Activated CD8-positive, alpha-beta T cell treated with anti-CD3 and anti-CD28 coated beads, Interleukin-2, amount 10 ng/mL, durations not matched to agents 7 days and 5 days (primary cell): ENCODE measurements around the gene CELA3A. TPM values are rescaled to one million over a fixed set of nuclear protein-coding genes. Genes with fewer than 3 reads are reported as not detected.

Experiments used
- ATAC-seq: fragments of 150-1000 bp; cut with Tn5 transposase; one replicate; pipeline ENCODE4 v1.10.0; 2021; ENCODE audit warnings: moderate library complexity
- CTCF ChIA-PET: fragments of 350-600 bp; sonication (Branson Sonifier 250); formaldehyde crosslinking; loops from one replicate; lab custom pipeline; 2021; ENCODE audit warnings: antibody characterized with exemption; lab: Charles Lee
- POLR2A ChIA-PET: fragments of 350-600 bp; sonication (Branson Sonifier 250); formaldehyde crosslinking; loops from one replicate; lab custom pipeline; 2021; ENCODE audit warnings: antibody characterized with exemption; lab: Charles Lee
- DNase-seq: peaks from one replicate; pipeline ENCODE4 v3.0.0-alpha.2; 2020
- H3K27ac Mint-ChIP-seq: one replicate; pipeline ENCODE4 v1.8.0; 2021; ENCODE audit warnings: mild to moderate bottlenecking, mixed read lengths
- H3K27me3 Mint-ChIP-seq: one replicate; pipeline ENCODE4 v1.8.0; 2021; ENCODE audit warnings: low read depth, mixed read lengths
- H3K36me3 Mint-ChIP-seq: one replicate; pipeline ENCODE4 v1.8.0; 2021; ENCODE audit warnings: low read depth, mixed read lengths
- H3K4me1 Mint-ChIP-seq: one replicate; pipeline ENCODE4 v1.8.0; 2021; ENCODE audit warnings: low read depth, mixed read lengths
- H3K4me3 Mint-ChIP-seq: one replicate; pipeline ENCODE4 v1.8.0; 2021; ENCODE audit warnings: mild to moderate bottlenecking, mixed read lengths
- H3K9me3 Mint-ChIP-seq: one replicate; pipeline ENCODE4 v1.8.0; 2022; ENCODE audit warnings: mixed read lengths; ENCODE audit not compliant: insufficient read depth
- total RNA-seq, 2 experiments: library from RNA; stranded (reverse); gene quantifications; one replicate each; pipeline ENCODE4 v1.2.3, GENCODE V29; 2021

The CELA3A gene
- total RNA-seq, 2 experiments from 2014 or later: not detected

DNA sequence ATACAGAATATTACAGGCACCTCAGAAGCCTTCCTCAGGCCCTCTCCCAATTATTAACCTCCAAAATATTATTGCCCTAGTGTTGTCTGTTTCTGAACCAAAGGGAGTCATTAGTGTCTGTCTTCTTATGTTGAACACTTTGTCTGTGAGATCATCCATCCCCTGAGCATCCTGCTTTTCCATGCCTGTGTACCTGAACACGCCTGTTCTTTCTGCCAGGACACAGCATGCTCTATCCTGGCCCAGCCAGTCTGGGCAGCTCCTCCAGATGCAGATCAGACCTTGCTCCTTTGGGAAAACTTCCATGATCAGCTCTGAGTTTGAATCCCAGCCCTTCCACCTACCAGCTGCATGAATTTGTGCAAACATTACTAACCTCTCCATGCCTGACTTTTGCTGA, 40.0 kb downstream of the CELA3A start:
- H3K9me3 Mint-ChIP-seq: no peaks in the 10 kb centered on the region
- no peaks in the 10 kb centered on the region for H3K27me3 Mint-ChIP-seq
- CTCF ChIA-PET: interaction anchor here (1.3 to 5.9 kb wide), 2 partner anchors 11 to 17 kb away, joined by 6 to 59 read pairs; partner anchors contain the start of gene CDC42
- ATAC-seq (no peak), DNase-seq (no peak)
- peak overlapping the region; percentile 76 for H3K27ac Mint-ChIP-seq
- peaks cover 7% of the 10 kb centered on the region for H3K36me3 Mint-ChIP-seq
- POLR2A ChIA-PET: interaction anchor here (2.6 to 8.8 kb wide), 3 partner anchors 11 to 17 kb away, joined by 23 to 168 read pairs (median 26); partner anchors contain the start of gene CDC42
- H3K4me3 Mint-ChIP-seq: no peak overlapping the region
- H3K4me1 Mint-ChIP-seq: peaks cover 60% of the 10 kb centered on the region

DNA sequence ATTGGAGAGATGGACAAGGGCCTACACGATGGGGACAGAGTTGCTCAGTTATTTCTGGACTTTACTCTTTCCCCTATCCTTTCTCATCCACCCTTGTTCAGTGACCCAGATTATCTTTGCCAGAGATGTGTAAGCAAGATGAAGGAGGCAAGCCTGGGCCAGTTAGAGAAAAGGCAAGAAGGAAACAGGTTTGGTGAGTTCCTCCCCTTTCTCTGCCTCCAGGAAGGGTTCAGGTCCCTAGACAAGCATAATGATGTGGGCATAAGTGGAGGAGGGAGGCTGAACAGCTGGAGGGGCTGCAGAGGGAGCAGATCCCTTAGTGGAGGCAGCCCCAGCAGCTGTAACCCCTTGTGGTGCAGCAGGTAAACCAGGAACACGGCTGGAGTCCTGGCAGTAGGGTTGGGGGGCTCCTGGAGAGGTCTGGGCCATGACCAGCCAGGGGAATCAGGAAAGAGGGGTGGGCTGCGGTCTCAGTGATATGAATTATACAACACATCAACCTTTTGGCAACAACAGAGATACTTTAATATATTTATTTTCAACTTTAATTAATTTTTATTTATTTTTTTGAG, 41.8 kb downstream of the CELA3A start:
- POLR2A ChIA-PET: interaction anchor here (0.6 to 8.8 kb wide), 3 partner anchors 10 to 18 kb away, joined by 3 to 168 read pairs (median 23); partner anchors contain the start of gene CDC42

DNA sequence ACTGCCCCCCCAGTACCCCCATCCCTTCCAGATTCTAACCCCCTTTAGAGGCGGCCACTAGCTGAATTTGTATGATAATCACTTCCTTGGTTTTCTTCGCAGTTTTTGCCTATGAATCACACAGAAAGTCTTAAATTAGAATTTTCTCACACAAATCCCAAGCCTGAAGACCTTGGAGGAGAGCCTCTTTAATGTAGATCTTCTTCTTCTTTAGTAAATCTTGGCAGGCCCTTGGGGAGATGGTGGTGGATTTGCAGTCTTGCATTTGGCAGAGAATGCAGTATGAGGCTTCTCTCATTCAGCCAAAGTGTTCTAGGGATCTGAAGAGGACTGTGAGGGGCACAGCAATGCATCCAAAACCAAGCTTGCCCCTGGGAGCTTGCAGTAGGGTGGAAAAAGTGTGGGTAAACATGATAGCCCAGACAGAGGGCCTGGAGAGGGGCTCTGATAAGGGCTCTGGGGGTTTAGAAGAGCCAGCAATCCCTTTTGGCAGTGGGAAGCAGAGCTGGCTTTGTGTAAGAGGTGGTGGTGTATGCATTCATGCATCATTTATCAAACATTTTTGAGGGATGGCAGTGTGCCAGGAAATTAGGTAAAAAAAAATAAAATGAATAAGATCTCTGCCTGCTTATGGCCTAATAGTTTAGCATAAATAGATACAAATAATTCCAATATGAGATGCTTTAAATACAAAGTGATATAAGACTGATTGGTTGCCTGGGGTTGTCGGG, 43.4 kb downstream of the CELA3A start:
- DNase-seq (no peak), ATAC-seq (no peak)
- Mint-ChIP-seq H3K4me1 (peaks cover 59% of the 10 kb centered on the region), H3K27ac (peak overlapping the region; percentile 14), H3K36me3 (peaks cover 4% of the 10 kb centered on the region), H3K4me3 (no peak overlapping the region), H3K27me3 (no peaks in the 10 kb centered on the region), H3K9me3 (no peaks in the 10 kb centered on the region)
- ChIA-PET CTCF (interaction anchor here (3.0 kb wide), 1 partner anchor 20 kb away, joined by 12 read pairs; no protein-coding TSS in a partner anchor), POLR2A (interaction anchor here (0.6 to 5.3 kb wide), 3 partner anchors 10 to 20 kb away, joined by 3 to 23 read pairs (median 4); no protein-coding TSS in a partner anchor)

More for the DNA sequence above, 41.8 kb downstream of the CELA3A start:
- ATAC-seq: no peak
- Mint-ChIP-seq H3K27me3 (no peaks in the 10 kb centered on the region), H3K36me3 (peaks cover 7% of the 10 kb centered on the region), H3K4me3 (no peak overlapping the region), H3K27ac (peak overlapping the region; percentile 18), H3K9me3 (no peaks in the 10 kb centered on the region), H3K4me1 (peaks cover 58% of the 10 kb centered on the region)
- CTCF ChIA-PET: interaction anchor here (1.3 to 3.0 kb wide), 2 partner anchors 9 to 19 kb away, joined by 3 to 12 read pairs; partner anchors contain the start of gene CDC42
- no peak for DNase-seq

DNA sequence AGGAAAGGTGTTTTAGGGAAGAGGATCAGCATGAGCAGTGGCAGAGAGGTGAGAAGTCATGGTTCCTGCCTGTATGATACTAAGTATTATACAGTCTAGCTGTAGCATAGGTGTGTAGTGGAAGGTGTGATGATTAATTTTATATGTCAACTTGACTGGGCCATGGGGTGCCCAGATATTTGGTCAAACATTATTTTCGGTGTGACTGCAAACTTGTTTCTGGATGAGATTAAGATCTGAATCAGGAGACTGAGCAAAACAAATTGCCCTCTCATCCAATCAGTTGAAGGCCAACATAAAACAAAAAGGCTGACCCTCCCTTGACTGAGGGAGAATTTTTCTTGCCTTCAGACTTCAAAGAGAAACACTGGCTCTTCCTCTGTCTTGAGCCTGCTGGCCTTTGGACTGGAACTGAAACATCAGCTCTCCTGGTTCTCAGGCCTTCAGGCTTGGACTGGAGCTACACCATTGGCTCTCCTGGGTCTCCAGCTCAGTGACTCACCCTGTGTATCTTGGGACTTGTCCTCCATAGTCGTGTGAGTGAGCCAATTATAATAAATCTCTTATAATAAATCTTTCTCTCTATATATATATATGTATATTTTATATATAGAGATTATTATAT, 44.3 kb downstream of the CELA3A start:
- ATAC-seq (no peak), DNase-seq (no peak)
- Mint-ChIP-seq H3K36me3 (peaks cover 4% of the 10 kb centered on the region), H3K4me3 (no peak overlapping the region), H3K27me3 (no peaks in the 10 kb centered on the region), H3K9me3 (no peaks in the 10 kb centered on the region), H3K4me1 (peaks cover 54% of the 10 kb centered on the region), H3K27ac (no peak overlapping the region)
- ChIA-PET CTCF (interaction anchor here (3.0 kb wide), 1 partner anchor 21 kb away, joined by 12 read pairs; no protein-coding TSS in a partner anchor), POLR2A (interaction anchor here (1.0 to 5.3 kb wide), 2 partner anchors 10 to 21 kb away, joined by 3 to 23 read pairs; no protein-coding TSS in a partner anchor)

DNA sequence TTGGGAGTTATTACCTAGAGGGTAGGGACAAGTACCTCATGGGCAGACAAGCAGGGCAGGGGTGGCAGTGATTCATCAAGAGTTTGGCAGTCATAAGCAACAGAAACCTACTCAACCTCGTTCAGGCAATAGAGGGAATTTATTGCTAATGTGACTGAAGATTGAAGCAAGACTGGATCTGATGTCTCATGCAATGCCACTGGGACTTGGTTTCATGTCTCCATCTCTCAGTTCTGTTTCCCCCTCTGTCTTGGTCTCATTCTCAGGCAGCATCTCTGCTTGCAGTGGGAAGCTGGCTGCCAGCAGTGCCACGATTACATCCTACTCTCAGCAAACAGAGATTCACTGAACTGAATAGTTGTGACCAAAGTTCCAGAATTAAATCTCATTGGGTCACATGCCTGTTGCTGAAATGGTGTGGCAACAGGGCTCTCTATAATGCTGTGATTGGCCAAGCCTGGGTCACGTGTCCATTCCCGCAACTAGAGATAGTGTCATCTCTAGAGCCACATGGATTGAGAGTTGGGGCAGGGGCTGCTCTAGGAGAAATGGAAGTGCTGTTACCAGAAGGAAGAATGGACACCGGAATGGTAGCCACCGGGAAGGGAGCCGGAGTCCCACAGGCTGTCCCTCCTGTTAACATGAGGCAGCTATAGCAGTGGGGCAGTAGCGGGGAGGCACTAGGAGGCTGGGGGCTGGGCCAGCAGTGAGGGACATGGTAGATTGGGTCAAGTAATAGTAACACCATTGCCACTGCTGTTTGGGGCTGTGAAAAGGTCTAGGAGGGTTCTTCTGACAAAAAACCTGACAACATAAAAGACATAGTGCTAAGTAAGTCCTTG, 47.1 kb downstream of the CELA3A start:
- ATAC-seq (no peak), DNase-seq (no peak)
- ChIA-PET POLR2A (interaction anchor here (0.7 to 14.0 kb wide), 3 partner anchors 10 to 266 kb away, joined by 3 to 310 read pairs (median 168); no protein-coding TSS in a partner anchor), CTCF (interaction anchor here (6.9 to 15.9 kb wide), 2 partner anchors 9 to 22 kb away, joined by 59 to 210 read pairs; no protein-coding TSS in a partner anchor)
- peak overlapping the region; percentile 18 for H3K27ac Mint-ChIP-seq
- peaks cover 48% of the 10 kb centered on the region for H3K4me1 Mint-ChIP-seq
- H3K4me3 Mint-ChIP-seq: no peak overlapping the region
- no peaks in the 10 kb centered on the region for H3K9me3 Mint-ChIP-seq
- no peaks in the 10 kb centered on the region for H3K27me3 Mint-ChIP-seq
- H3K36me3 Mint-ChIP-seq: peaks cover 9% of the 10 kb centered on the region

DNA sequence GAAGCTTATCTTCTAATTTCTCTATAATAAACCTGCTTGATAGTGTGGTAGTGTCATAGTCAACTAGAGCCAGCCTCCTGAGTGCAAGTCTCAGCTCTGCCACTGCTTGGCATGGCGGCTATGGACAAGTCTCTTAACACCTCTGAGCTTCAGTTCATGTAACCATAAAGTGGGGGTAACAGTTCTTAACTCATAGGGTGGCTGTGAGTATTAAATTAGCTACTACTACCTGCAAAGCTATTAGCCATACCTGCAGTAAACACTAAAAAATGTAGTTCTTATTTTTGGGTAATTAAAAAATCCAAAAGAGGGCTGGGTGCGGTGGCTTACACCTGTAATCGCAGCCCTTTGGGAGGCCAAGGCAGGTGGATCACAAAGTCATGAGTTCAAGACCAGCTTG, 48.9 kb downstream of the CELA3A start:
- POLR2A ChIA-PET: interaction anchor here (0.6 to 14.0 kb wide), 3 partner anchors 11 to 1372 kb away, joined by 5 to 310 read pairs (median 168); no protein-coding TSS in a partner anchor
- H3K4me3 Mint-ChIP-seq: no peak overlapping the region
- ATAC-seq (no peak), DNase-seq (no peak)
- H3K27ac Mint-ChIP-seq: no peak overlapping the region
- H3K27me3 Mint-ChIP-seq: no peaks in the 10 kb centered on the region
- H3K36me3 Mint-ChIP-seq: peaks cover 22% of the 10 kb centered on the region
- peaks cover 53% of the 10 kb centered on the region for H3K4me1 Mint-ChIP-seq
- CTCF ChIA-PET: interaction anchor here (0.7 to 15.9 kb wide), 3 partner anchors 11 to 43 kb away, joined by 3 to 210 read pairs (median 59); no protein-coding TSS in a partner anchor
- H3K9me3 Mint-ChIP-seq: no peaks in the 10 kb centered on the region

DNA sequence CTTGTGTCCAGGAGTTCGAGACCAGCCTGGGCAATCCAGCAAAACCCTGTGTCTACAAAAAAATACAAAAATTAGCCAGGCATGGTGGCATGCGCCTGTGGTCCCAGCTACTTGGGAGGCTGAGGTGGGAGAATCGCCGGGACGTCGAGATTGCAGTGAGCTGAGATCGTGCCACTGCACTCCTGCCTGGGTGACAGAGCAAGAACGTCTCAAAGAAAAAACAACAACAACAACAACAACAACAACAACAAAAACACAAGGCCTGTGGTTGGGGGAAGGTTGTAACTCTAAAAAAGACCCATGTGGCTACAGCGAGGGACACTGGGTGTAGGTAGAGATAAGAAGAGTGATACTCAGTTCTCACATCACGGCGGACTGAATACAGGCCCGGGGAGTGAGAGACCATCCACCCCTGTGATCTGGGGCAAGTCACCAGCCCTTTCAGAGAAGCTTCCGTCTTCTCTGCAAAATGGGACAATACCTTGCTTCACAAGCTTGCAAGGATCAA, 50.2 kb downstream of the CELA3A start:
- peaks cover 33% of the 10 kb centered on the region for H3K36me3 Mint-ChIP-seq
- peaks cover 62% of the 10 kb centered on the region for H3K4me1 Mint-ChIP-seq
- peak overlapping the region; percentile 86 for H3K4me3 Mint-ChIP-seq
- CTCF ChIA-PET: interaction anchor here (1.2 to 15.9 kb wide), 4 partner anchors 12 to 54 kb away, joined by 3 to 210 read pairs (median 32); no protein-coding TSS in a partner anchor
- ATAC-seq (no peak), DNase-seq (no peak)
- POLR2A ChIA-PET: interaction anchor here (1.2 to 14.0 kb wide), 6 partner anchors 13 to 53 kb away, joined by 6 to 310 read pairs (median 22); no protein-coding TSS in a partner anchor
- peak overlapping the region; percentile 96 for H3K27ac Mint-ChIP-seq
- no peaks in the 10 kb centered on the region for H3K27me3 Mint-ChIP-seq
- H3K9me3 Mint-ChIP-seq: no peaks in the 10 kb centered on the region

DNA sequence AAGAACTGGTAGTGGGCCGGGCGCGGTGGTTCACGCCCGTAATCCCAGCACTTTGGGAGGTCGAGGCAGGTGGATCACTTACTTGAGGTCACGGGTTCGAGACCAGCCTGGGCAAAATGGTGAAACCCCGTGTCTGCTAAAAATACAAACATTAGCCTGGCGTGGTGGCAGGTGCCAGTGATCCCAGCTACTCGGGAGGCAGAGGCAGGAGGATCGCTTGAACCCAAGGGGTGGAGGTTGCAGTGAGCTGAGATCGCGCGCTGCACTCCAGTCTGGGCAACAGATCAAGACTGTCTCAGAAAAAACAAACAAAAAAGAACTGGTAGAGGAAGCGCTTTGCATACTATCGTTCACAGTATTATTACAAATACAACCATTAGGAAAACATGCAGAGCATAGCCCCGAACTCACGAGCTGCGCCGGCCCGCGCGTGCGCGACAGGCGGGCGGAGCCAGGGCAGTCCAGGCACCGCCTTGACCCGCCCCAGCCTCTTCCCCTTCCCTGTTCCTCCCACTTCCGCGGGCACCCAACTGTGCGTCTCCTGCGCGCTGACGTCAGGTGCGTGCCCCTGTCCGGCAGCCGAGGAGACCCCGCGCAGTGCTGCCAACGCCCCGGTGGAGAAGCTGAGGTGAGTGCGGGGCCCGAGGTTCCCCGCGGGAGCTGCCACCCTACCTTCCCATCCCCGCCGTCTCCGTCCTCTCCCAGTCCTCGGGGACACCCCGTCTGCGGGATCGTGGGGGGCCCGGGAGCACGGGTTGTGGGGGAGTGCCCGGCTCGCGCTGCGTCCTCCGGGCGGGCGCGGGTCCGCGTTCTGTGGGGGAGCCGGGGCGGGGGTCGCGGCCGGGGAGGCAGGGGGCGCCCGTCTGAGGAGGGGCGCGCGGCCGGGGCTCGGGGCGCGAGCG, 50.9 kb downstream of the CELA3A start, which contains the start of gene CDC42:
Gene CDC42 (plus strand): TSS at position 595 of the 902 bp plus-strand sequence. CDS start 25,770 bp downstream, outside the sequence.
- H3K4me3 Mint-ChIP-seq: peak within 1 kb of the TSS; percentile 93
- ChIA-PET POLR2A (interaction anchor here (0.8 to 14.0 kb wide), 14 partner anchors 10 to 270 kb away, joined by 3 to 310 read pairs (median 6); partner anchors contain the start of gene USP48), CTCF (interaction anchor here (1.1 to 15.9 kb wide), 5 partner anchors 9 to 53 kb away, joined by 3 to 210 read pairs (median 6); no protein-coding TSS in a partner anchor)
- ATAC-seq (peak; percentile 92), DNase-seq (peak; percentile 98)
- H3K36me3 Mint-ChIP-seq: peaks cover 39% of the 10 kb centered on the region
- peaks cover 66% of the 10 kb centered on the region for H3K4me1 Mint-ChIP-seq
- no peaks in the 10 kb centered on the region for H3K9me3 Mint-ChIP-seq
- no peaks in the 10 kb centered on the region for H3K27me3 Mint-ChIP-seq
- peak within 1 kb of the TSS; percentile 96 for H3K27ac Mint-ChIP-seq

DNA sequence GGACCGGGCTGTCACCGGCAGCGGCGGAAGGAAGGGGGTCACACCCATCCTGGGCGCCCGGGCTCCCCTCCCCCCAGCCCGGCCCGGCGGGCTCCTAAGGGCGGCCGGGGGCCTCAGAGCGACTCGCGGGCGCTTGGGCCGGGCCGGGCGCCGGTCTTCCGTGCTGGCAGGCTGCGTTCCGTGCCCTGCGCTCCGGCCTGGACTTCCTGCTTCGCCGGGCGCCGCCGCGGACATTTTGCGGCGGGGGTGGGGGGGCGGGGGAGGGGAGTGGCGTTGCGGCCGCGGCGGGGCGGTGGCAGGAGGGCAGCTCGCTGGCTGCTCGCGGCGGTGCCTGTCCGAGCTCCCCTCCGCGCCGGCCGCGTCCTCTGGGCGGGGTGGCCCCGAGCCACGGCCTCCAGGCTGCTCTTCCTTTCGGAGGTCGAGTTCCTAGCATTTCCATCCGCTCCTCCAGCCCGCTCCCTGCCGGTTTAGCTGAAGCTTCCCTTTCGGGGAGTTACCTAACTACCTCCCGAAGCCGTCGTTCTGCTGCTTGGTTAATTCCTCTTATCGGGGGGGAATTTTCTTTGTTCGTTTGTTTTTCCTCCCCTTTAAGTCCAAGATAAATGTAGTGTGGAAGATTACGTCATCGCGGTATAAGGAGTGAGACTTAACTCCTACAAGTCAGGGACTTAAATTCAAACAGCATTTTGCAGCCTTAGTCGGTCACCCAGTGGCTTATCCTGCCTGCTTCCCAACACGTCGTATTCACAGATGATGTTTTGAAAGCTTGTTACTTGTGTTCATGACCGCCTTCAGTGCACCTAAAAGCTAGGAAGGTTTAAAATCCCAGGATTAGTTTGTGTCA, 51.8 kb downstream of the CELA3A start:
- Mint-ChIP-seq H3K27me3 (no peaks in the 10 kb centered on the region), H3K36me3 (peaks cover 47% of the 10 kb centered on the region), H3K4me1 (peaks cover 70% of the 10 kb centered on the region), H3K9me3 (no peaks in the 10 kb centered on the region), H3K27ac (peak overlapping the region; percentile 91), H3K4me3 (peak overlapping the region; percentile 93)
- ChIA-PET POLR2A (interaction anchor here (0.7 to 14.0 kb wide), 15 partner anchors 9 to 430 kb away, joined by 3 to 310 read pairs (median 6); partner anchors contain the start of gene USP48), CTCF (interaction anchor here (1.1 to 15.9 kb wide), 5 partner anchors 9 to 52 kb away, joined by 3 to 210 read pairs (median 6); no protein-coding TSS in a partner anchor)
- ATAC-seq (peak; percentile 60), DNase-seq (peak; percentile 60)
